Ovary (tissue), 3 donors: ENCODE data around the gene TSPEAR.

Source experiments
- CTCF ChIP-seq, 3 donors: fragments of 450-650 bp in 2 of 3; fragments of 200-600 bp in 1 of 3; IDR thresholded peaks; one replicate each; pipeline versions ENCODE4 v1.5.1 to v1.8.0; 2016 to 2022; ENCODE audit warnings: antibody characterized with exemption in 3 of 3, mild to moderate bottlenecking in 1 of 3
- EP300 ChIP-seq: sonication (generic); formaldehyde crosslinking; IDR thresholded peaks from one replicate; pipeline ENCODE4 v1.6.1; 2017; ENCODE audit warnings: antibody characterized with exemption
- POLR2A ChIP-seq: fragments of 450-650 bp; IDR thresholded peaks from one replicate; pipeline ENCODE4 v1.6.1; 2017; ENCODE audit warnings: antibody characterized with exemption, mild to moderate bottlenecking, moderate library complexity
- donor health status: DM: no; HTN: no; CAD: no.

GRCh38 chr21:44530221-44530902, 181.0 kb downstream of the TSPEAR start:
- no peak for TF ChIP-seq CTCF (IDR thresholded peaks at IDR 0.05)
- TF ChIP-seq POLR2A = no peak
- TF ChIP-seq EP300 = no peak
